CD4-positive, CD25-positive, alpha-beta regulatory T cell (primary cell): Measurements from ENCODE around the gene S100A13. TPM values are rescaled to one million over a fixed set of nuclear protein-coding genes. Genes with fewer than 3 reads are reported as not detected.
"Not testable (repeated sequence)": the region's sequence is repeated elsewhere in the genome, so short reads cannot be mapped to it uniquely, and the experiment has no call there.

ENCODE experiments used
- ATAC-seq, 2 donors: fragments of 150-1000 bp; cut with Tn5 transposase; one replicate each; pipeline ENCODE4 v1.10.0; 2021; ENCODE audit warnings: low read depth in 2 of 2, moderate number of reproducible peaks in 2 of 2, moderate library complexity in 1 of 2
- DNase-seq, 3 donors: peaks; one replicate each; pipeline versions ENCODE4 v3.0.0 to v3.0.0-alpha.2; 2012 to 2022; ENCODE audit warnings: mixed read lengths in 1 of 3
- H3K27ac ChIP-seq: one replicate; pipeline ENCODE4 v1.7.0; 2013; ENCODE audit warnings: mild to moderate bottlenecking, low read length; ENCODE audit not compliant: insufficient read depth, poor library complexity, severe bottlenecking
- H3K27me3 ChIP-seq: one replicate; pipeline ENCODE4 v1.7.0; 2013; ENCODE audit warnings: low read length; ENCODE audit not compliant: control insufficient read depth, insufficient read depth
- H3K36me3 ChIP-seq: one replicate; pipeline ENCODE4 v1.7.0; 2013; ENCODE audit warnings: mild to moderate bottlenecking, low read length, moderate library complexity; ENCODE audit not compliant: control insufficient read depth, insufficient read depth
- H3K4me1 ChIP-seq: 2 replicates; pipeline ENCODE4 v1.7.0; 2013; ENCODE audit warnings: mild to moderate bottlenecking, low read length; ENCODE audit not compliant: insufficient read depth, control insufficient read depth, poor library complexity, severe bottlenecking
- H3K4me3 ChIP-seq: one replicate; pipeline ENCODE4 v1.7.0; 2013; ENCODE audit warnings: low read depth, mild to moderate bottlenecking, low read length, moderate library complexity
- H3K9me3 ChIP-seq, 2 experiments: 1 replicate in 1 of 2; 2 replicates in 1 of 2; pipeline ENCODE4 v1.7.0; 2013; ENCODE audit warnings: low read length in 2 of 2, mild to moderate bottlenecking in 1 of 2, moderate library complexity in 1 of 2; ENCODE audit not compliant: control insufficient read depth in 2 of 2
- H3K27ac Mint-ChIP-seq, 3 donors: one replicate each; pipeline ENCODE4 v1.8.0; 2020 to 2022; ENCODE audit warnings: mild to moderate bottlenecking in 3 of 3, mixed read lengths in 3 of 3, moderate library complexity in 2 of 3
- H3K27me3 Mint-ChIP-seq: one replicate; pipeline ENCODE4 v1.8.0; 2022; ENCODE audit warnings: mild to moderate bottlenecking, mixed read lengths
- H3K36me3 Mint-ChIP-seq: one replicate; pipeline ENCODE4 v1.8.0; 2020; ENCODE audit warnings: mixed read lengths
- H3K4me1 Mint-ChIP-seq, 4 donors: one replicate each; pipeline ENCODE4 v1.8.0; 2020 to 2022; ENCODE audit warnings: mixed read lengths in 4 of 4, mild to moderate bottlenecking in 1 of 4
- H3K4me3 Mint-ChIP-seq, 4 donors: one replicate each; pipeline ENCODE4 v1.8.0; 2020 to 2022; ENCODE audit warnings: mild to moderate bottlenecking in 4 of 4, mixed read lengths in 4 of 4, moderate library complexity in 3 of 4
- H3K9me3 Mint-ChIP-seq, 7 donors: one replicate each; pipeline ENCODE4 v1.8.0; 2020 to 2022; ENCODE audit warnings: mixed read lengths in 7 of 7, mild to moderate bottlenecking in 3 of 7, moderate library complexity in 2 of 7
- polyA plus RNA-seq, 4 donors: library from polyadenylated mRNA; unstranded; fragments of 300-500 nt; fragmentation: Illumina TruSeq; gene quantifications; one replicate each; pipeline ENCODE4 v1.2.3, GENCODE V29; 2021
- total RNA-seq: library from RNA; stranded (reverse); gene quantifications from one replicate; pipeline ENCODE4 v1.2.3, GENCODE V29; 2022

The S100A13 gene
- total RNA-seq (6.4 TPM), polyA plus RNA-seq (1 to 10 TPM in 2 of 4 donors, under 1 TPM in 2; 0.41 to 1.8 (median 1.3) TPM)

DNA sequence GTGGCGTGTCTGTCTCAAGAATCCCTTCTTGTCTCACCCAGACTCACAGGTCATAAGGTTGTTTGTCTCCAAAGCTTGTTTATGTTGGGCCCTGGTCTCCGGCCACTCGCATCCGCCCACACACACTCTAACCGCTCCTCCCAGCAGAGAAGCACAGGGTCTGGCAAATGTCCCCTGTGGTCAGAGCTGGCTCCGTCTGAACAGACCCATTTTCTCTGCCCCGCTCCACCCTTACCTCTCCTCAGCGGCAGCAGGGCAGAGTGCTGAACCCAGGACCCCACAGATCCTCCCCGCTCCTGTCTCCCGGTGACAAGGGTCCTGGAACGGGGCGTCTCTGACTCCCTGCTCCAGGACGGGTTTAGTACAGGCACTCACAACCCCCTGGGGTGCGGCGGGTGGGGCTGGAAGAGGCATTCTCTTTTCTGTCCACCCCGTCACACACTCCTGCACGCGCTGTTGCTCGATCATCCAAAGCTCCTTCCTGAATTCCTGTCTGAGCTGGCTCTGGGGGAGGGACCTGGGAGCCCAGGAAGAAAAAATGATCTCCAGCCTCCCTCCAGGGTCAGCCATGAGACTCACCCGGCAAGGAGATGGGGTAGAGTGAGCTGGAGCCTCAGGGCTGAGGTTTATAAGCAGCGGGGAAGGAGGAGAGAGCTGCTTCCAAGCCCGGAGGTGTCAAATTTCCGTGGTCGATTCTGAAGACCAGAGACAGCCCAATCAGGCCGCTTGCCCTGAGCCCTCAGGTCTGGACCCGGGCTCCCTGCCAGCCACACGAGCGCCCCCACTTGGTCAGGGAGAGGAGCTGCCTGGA lies at the start of gene S100A13:
TSS of gene S100A13 (minus strand) at position 602 of the 811 bp plus-strand sequence. CDS start 1,033 bp downstream, outside the sequence.
- peaks cover 8% of the 10 kb centered on the region for H3K36me3 Mint-ChIP-seq
- H3K27ac Mint-ChIP-seq, result peak within 1 kb of the TSS in 1 of 3 donors; percentile 55
- H3K27me3 Mint-ChIP-seq, result no peaks in the 10 kb centered on the region
- peak within 1 kb of the TSS in 1 of 4 donors; percentile 24 for H3K4me3 Mint-ChIP-seq
- Histone ChIP-seq H3K9me3 (no peaks in the 10 kb centered on the region), H3K4me1 (no peaks in the 10 kb centered on the region), H3K27me3 (no peaks in the 10 kb centered on the region), H3K36me3 (no peaks in the 10 kb centered on the region), H3K27ac (no peak within 1 kb of the TSS), H3K4me3 (no peak within 1 kb of the TSS)
- H3K4me1 Mint-ChIP-seq, result peaks cover 0 to 16% (median 1%) of the 10 kb centered on the region in 4 donors
- no peak for ATAC-seq
- H3K9me3 Mint-ChIP-seq, result no peaks in the 10 kb centered on the region
- no peak for DNase-seq

DNA sequence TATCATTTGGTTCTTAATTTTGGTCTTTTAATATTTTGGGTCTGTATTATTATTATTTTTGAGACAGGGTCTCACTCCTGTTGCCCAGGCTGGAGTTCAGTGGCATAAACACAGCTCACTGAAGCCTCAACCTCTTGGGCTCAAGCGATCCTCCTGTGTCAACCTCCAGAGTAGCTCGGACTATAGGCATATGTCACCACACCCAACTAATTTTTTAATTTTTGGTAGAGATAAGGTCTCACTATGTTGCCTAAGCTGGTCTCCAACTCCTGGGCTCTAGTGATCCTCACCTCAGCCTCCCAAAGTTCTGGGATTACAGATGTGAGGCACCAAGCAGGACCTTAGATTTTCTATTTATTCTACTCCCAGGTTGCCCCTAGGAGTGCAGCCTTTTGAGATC lies 46.2 kb upstream of the S100A13 start:
- Mint-ChIP-seq H3K4me1 (peaks cover 3 to 33% (median 16%) of the 10 kb centered on the region in 4 donors), H3K36me3 (peaks cover 6% of the 10 kb centered on the region), H3K9me3 (peaks cover 0 to 3% (median 0%) of the 10 kb centered on the region in 7 donors), H3K4me3 (peak overlapping the region; percentile 31 to 80 (median 52)), H3K27ac (no peak overlapping the region), H3K27me3 (peaks cover 24% of the 10 kb centered on the region)
- peaks cover 30% of the 10 kb centered on the region for H3K4me1 ChIP-seq
- H3K27ac ChIP-seq, result no peak overlapping the region
- ATAC-seq (no peak), DNase-seq (no peak)
- H3K27me3 ChIP-seq, result peaks cover 10% of the 10 kb centered on the region
- H3K4me3 ChIP-seq, result no peak overlapping the region
- no peaks in the 10 kb centered on the region for H3K9me3 ChIP-seq
- H3K36me3 ChIP-seq, result peaks cover 9% of the 10 kb centered on the region

DNA sequence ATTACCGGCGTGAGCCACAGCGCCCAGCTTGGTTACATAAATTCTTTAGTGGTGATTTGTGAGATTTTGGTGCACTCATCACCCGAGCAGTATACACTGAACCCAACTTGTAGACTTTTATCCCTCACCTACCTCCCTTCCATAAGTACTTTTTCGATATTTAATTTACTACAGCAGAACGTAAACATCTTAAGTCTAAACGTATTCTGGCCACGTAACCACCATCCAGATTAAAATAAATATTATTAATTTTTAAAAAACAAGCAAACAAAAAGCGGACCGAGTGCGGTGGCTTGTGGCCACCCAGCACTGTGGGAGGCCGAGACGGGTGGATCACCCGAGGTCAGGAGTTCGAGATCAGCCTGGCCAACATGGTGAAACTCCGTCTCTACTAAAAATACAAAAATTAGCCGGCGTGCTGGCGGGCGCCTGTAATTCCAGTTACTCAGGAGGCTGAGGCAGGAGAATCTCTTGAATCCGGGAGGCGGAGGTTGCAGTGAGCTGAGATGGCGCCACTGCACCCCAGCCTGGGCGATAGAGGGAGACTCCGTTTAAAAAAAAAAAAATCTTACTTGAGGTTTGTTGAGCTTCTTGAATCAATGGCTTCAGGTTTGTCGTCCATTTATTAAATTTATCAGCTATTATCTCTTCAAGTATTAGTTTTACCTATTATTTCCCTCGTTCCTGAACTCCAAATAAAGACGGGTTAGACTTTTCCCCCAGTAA lies 44.5 kb upstream of the S100A13 start:
- Histone ChIP-seq H3K36me3 (peaks cover 25% of the 10 kb centered on the region), H3K27ac (peak overlapping the region; percentile 82), H3K4me1 (peaks cover 19% of the 10 kb centered on the region), H3K4me3 (peak overlapping the region; percentile 99)
- not testable (repeated sequence) for H3K9me3 ChIP-seq, H3K27me3 ChIP-seq, H3K9me3 Mint-ChIP-seq, H3K27me3 Mint-ChIP-seq, H3K4me3 Mint-ChIP-seq, H3K27ac Mint-ChIP-seq
- DNase-seq, result peak in 1 of 3 donors; percentile 63
- peaks cover 17% of the 10 kb centered on the region for H3K36me3 Mint-ChIP-seq
- peak; percentile 12 to 18 for ATAC-seq
- peaks cover 6 to 32% (median 13%) of the 10 kb centered on the region in 4 donors for H3K4me1 Mint-ChIP-seq

DNA sequence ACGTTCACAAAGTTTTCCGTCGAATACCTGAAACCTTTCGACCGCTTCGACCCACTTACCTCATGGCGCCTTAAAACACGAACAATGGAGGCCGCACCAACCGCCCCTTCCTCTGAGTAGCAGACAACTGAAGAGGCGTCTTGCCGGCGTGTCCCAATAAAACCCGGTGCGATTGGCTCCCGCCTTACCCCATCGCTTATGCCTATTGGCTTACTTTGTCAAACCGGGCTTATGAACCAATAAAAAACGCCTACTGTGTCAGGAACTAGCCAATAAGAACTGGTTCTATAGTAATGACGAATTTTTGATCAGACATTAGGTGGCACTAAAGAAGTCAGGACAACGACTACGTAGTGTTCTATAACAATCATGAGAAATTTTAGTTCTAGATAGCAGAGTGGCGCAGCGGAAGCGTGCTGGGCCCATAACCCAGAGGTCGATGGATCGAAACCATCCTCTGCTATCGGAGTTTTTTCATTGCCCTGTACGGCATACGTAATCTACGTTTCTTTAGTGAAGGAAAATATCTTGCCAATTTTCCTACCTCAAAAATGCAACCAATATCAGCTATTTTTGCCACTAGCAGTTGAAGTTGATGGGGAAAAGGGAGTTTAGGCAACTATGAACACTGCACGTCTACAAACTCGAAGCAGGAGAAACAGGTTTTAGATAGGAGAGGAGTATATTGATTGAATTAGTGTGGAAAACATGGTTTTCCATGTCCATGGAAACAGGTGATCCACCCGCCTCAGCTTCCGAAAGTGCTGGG lies 43.7 kb upstream of the S100A13 start, which contains the start of gene ILF2:
TSS of gene ILF2 (minus strand) at position 135 of the 769 bp plus-strand sequence. CDS start at position 64, 71 bp downstream.
- ATAC-seq, result peak; percentile 94 to 95
- Histone ChIP-seq H3K36me3 (peaks cover 33% of the 10 kb centered on the region), H3K27ac (peak within 1 kb of the TSS; percentile 91), H3K27me3 (no peaks in the 10 kb centered on the region), H3K9me3 (no peaks in the 10 kb centered on the region), H3K4me3 (peak within 1 kb of the TSS; percentile 99), H3K4me1 (peaks cover 19% of the 10 kb centered on the region)
- Mint-ChIP-seq H3K27ac (no peak within 1 kb of the TSS), H3K4me1 (peaks cover 6 to 32% (median 13%) of the 10 kb centered on the region in 4 donors), H3K27me3 (peaks cover 4% of the 10 kb centered on the region), H3K4me3 (no peak within 1 kb of the TSS), H3K36me3 (peaks cover 17% of the 10 kb centered on the region), H3K9me3 (peaks cover 0 to 3% (median 0%) of the 10 kb centered on the region in 7 donors)
- DNase-seq, result peak; percentile 96 to 99 (median 98)

DNA sequence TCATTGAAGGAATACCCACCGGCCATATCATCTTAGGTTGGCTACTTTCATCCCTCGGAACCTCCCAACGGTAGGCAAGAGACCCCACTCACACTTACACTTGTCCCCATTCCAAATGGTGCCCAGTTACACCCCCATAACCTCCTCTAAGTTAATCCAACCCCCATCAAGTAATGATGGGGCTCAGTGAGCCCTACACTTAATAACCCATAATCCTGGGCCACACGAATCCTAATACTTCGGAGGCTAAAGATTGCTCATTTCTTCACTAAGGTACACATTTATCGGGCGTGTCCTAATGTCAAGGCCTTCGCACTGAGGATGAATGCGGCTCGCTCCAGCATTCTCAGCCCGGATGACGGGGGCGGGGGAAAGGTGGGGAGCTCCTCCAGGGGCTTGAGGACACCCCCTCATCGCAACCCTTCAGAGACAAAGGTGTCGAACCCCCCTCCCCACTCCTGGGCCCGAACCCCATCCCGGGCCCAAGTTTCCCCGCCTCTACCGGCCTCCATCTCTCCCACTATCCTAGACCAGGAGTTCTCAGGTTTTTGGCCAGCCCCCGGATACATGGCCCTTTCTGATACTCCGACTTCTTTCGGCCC lies 43.1 kb upstream of the S100A13 start:
- Histone ChIP-seq H3K4me3 (peak overlapping the region; percentile 99), H3K27ac (peak overlapping the region; percentile 91), H3K4me1 (peaks cover 19% of the 10 kb centered on the region), H3K36me3 (peaks cover 39% of the 10 kb centered on the region), H3K27me3 (no peaks in the 10 kb centered on the region), H3K9me3 (no peaks in the 10 kb centered on the region)
- Mint-ChIP-seq H3K4me1 (peaks cover 6 to 35% (median 16%) of the 10 kb centered on the region in 4 donors), H3K9me3 (peaks cover 0 to 3% (median 0%) of the 10 kb centered on the region in 7 donors), H3K36me3 (peaks cover 19% of the 10 kb centered on the region), H3K27ac (no peak overlapping the region), H3K27me3 (peaks cover 4% of the 10 kb centered on the region), H3K4me3 (no peak overlapping the region)
- DNase-seq (peak in 1 of 3 donors; percentile 16), ATAC-seq (no peak)

DNA sequence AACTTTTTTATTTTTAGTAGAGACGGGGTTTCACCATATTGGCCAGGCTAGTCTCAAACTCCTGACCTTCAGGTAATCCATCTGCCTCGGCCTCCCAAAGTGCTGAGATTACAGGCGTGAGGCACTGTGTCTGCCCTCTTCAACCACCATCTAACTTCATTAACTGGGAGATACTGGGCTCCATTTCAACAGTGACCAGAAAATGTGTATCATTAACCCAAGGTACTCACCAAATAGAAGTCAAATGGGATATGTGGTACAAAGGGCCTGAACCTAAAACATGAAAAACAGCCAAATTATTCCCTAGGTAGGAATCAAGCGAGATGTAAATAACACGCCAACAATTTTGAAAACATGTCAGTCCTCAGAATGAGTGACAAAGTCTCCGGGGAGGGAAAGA lies 42.3 kb upstream of the S100A13 start:
- ATAC-seq (no peak), DNase-seq (no peak)
- Mint-ChIP-seq H3K27me3 (peaks cover 4% of the 10 kb centered on the region), H3K27ac (no peak overlapping the region), H3K4me3 (no peak overlapping the region), H3K36me3 (peaks cover 27% of the 10 kb centered on the region), H3K4me1 (peaks cover 6 to 36% (median 20%) of the 10 kb centered on the region in 4 donors), H3K9me3 (peaks cover 0 to 3% (median 0%) of the 10 kb centered on the region in 7 donors)
- Histone ChIP-seq H3K4me3 (peak overlapping the region; percentile 99), H3K36me3 (peaks cover 47% of the 10 kb centered on the region), H3K9me3 (no peaks in the 10 kb centered on the region), H3K27ac (peak overlapping the region; percentile 91), H3K27me3 (no peaks in the 10 kb centered on the region), H3K4me1 (peaks cover 19% of the 10 kb centered on the region)

DNA sequence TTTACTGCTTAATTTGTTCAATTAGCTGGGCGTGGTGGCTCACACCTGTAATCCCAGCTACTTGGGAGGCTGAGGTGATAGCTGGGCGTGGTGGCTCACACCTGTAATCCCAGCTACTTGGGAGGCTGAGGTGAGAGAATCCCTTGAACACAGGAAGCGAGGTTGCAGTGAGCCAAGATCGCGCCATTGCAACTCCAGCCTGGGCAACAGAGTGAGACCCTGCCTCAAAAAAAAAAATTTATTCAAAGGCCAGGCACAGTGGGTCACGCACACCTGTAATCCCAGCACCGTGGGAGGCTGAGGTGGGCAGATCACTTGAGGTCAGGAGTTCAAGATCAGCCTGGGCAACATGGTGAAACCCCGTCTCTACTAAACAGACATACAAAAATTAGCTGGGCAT lies 41.4 kb upstream of the S100A13 start:
- Mint-ChIP-seq H3K4me3 (peak overlapping the region in 1 of 4 donors; percentile 74), H3K4me1 (peaks cover 6 to 36% (median 20%) of the 10 kb centered on the region in 4 donors), H3K36me3 (peaks cover 33% of the 10 kb centered on the region)
- not testable (repeated sequence) for ATAC-seq, H3K27ac Mint-ChIP-seq, H3K27me3 ChIP-seq, DNase-seq, H3K9me3 Mint-ChIP-seq, H3K4me3 ChIP-seq, H3K27ac ChIP-seq, H3K9me3 ChIP-seq, H3K27me3 Mint-ChIP-seq
- H3K4me1 ChIP-seq, result peaks cover 19% of the 10 kb centered on the region
- peaks cover 56% of the 10 kb centered on the region for H3K36me3 ChIP-seq
